Adrenal gland (tissue), 12 donors: ENCODE data around the gene TTYH3. TPM values are rescaled to one million over a fixed set of nuclear protein-coding genes. Genes with fewer than 3 reads are reported as not detected.

Experiments
- DNase-seq, 7 donors: peaks; one replicate each; pipeline ENCODE4 v3.0.0-alpha.2; 2019 to 2020
- H3K27ac ChIP-seq, 5 donors: fragments of 200-600 bp; sonication (generic) in 4 of 5; 1 replicate in 3 of 5; 2 replicates in 2 of 5; pipeline versions ENCODE4 v1.5.1 to v1.8.0; 2016 to 2020; ENCODE audit warnings: mild to moderate bottlenecking in 1 of 5
- H3K27me3 ChIP-seq: fragments of 200-600 bp; 2 replicates; pipeline ENCODE4 v1.8.0; 2021
- H3K36me3 ChIP-seq, 2 donors: fragments of 200-600 bp; replicated peaks in 1 of 2; 1 replicate in 1 of 2; 2 replicates in 1 of 2; pipeline versions ENCODE4 v1.5.1 to v1.8.0; 2018 to 2022
- H3K4me1 ChIP-seq, 2 donors: fragments of 200-600 bp; replicated peaks in 1 of 2; 1 replicate in 1 of 2; 2 replicates in 1 of 2; pipeline versions ENCODE4 v1.5.1 to v1.8.0; 2018 to 2021
- H3K4me3 ChIP-seq, 4 donors: fragments of 200-600 bp; sonication (generic) in 3 of 4; one replicate each; pipeline ENCODE4 v1.5.1; 2016 to 2018
- H3K9me3 ChIP-seq, 3 donors: fragments of 200-600 bp; sonication (generic) in 1 of 3; replicated peaks in 1 of 3; 1 replicate in 2 of 3; 2 replicates in 1 of 3; pipeline versions ENCODE4 v1.5.1 to v1.8.0; 2016 to 2021
- POLR2A ChIP-seq, 2 donors: fragments of 450-650 bp; IDR thresholded peaks; one replicate each; pipeline ENCODE4 v1.6.1; 2017; ENCODE audit warnings: antibody characterized with exemption in 2 of 2, mild to moderate bottlenecking in 2 of 2, moderate library complexity in 1 of 2
- WGBS, 4 donors: extraction: QIAGEN DNeasy Blood & Tissue Kit in 2 of 4; methylation state at CpG; one replicate each; pipeline versions ENCODE4 v1.1.5 to v1.1.7; 2013 to 2017; 5-methylcytosine and 5-hydroxymethylcytosine counted together
- intact Hi-C, 2 donors: fragments of 100-400 bp; cut with DNase I; formaldehyde crosslinking; loops; one replicate each; pipeline versions ENCODE4 v1.14.1 to v1.15.0; 2022 to 2023
- polyA plus RNA-seq, 3 donors: library from polyadenylated mRNA; stranded (reverse); fragments of 200-250 nt in 2 of 3; fragments of 350-450 nt in 1 of 3; fragmentation: Illumina TruSeq in 1 of 3; extraction: RNeasy Lipid Tissue Mini Kit (QIAGEN cat#74804) in 1 of 3; gene quantifications; one replicate each; pipeline ENCODE4 v1.2.3, GENCODE V29; 2013 to 2014
- total RNA-seq, 9 donors: library from RNA; depleted of rRNA in 4 of 9; stranded (reverse); fragments of >200 nt in 4 of 9; fragments of 120-200 nt in 1 of 9; fragmentation: NEBNext Ultra II Directional in 1 of 9; extraction: Animal tissue kit (Norgen Biotek cat#: 25700) in 1 of 9; gene quantifications; one replicate each; pipeline versions ENCODE4 v1.1.0 to v1.2.4, GENCODE V29; 2013 to 2023
- TF ChIP-seq, protein P1 (sequence below), 6 experiments: fragments of 450-650 bp in 4 of 6; fragments of 200-600 bp in 2 of 6; sonication (generic) in 1 of 6; IDR thresholded peaks; 1 replicate in 5 of 6; 2 replicates in 1 of 6; pipeline versions ENCODE4 v1.5.1 to v1.8.0; 2016 to 2021; ENCODE audit warnings: antibody characterized with exemption in 6 of 6, mild to moderate bottlenecking in 2 of 6, moderate library complexity in 1 of 6
- donor health status: healthy with polysubstance abuse.
- donor health status: Bipolar disorder and iron deficiency.
- donor health status: DM: yes; HTN: yes; CAD: no.
- donor health status: DM: no; HTN: no; CAD: no.
- donor health status: DM: no; HTN: no; CAD: no.
- donor health status: DM: yes; HTN: yes; CAD: no.

Gene TTYH3
- total and polyA plus RNA-seq, 12 donors = 5.2 to 86.3 (median 53.2) TPM

DNA sequence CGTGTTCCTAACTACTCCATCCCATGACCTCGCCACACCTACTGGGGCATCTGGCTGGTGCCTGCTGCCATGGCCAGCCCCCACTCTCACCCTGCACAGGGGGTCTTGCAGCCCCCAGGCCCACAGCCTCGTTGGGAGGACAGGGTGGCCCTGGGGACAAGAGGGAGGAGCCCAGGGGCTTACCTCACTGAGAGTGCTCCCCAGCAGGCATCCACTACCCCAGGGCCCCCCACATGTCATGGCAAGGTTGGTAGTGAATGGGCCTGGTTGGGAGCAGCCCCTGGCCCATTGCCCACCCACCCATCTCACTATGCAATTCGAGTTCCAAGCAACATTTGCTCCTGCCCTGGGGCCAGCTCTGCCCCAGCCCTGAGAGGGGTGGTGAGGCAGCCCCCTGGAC is 32.2 kb downstream of the TTYH3 start:
- intact Hi-C loops = loop anchor here in 1 of 2 donors (10.0 kb wide), 1 partner anchor 189 kb away; the partner anchor contains the start of gene GRIFIN
- 50 to 72% (median 52%) methylated on average over 2 to 4 of the region's 4 CpGs for WGBS, 4 donors

DNA sequence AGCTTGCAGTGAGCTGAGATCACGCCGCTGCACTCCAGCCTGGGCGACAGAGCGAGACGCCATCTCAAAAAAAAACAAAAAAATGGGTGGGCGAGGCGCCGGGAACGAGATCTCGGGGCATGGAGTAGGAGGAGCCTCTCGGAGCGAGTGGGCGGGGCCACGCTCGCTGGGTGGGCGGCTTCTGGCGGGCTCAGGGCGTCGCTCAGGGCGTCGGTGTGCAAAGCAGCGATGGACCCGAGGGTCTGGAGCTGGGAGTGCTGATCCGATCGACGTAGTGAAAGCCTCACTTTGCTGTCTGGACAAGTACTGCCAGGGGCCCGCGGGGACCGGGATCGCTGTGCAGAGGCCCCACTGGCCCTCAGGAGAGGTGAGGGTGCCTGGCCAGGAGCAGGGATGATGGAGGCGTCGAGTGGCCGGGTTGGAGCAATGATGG is 33.6 kb downstream of the TTYH3 start:
- TF ChIP-seq, protein P1, sequence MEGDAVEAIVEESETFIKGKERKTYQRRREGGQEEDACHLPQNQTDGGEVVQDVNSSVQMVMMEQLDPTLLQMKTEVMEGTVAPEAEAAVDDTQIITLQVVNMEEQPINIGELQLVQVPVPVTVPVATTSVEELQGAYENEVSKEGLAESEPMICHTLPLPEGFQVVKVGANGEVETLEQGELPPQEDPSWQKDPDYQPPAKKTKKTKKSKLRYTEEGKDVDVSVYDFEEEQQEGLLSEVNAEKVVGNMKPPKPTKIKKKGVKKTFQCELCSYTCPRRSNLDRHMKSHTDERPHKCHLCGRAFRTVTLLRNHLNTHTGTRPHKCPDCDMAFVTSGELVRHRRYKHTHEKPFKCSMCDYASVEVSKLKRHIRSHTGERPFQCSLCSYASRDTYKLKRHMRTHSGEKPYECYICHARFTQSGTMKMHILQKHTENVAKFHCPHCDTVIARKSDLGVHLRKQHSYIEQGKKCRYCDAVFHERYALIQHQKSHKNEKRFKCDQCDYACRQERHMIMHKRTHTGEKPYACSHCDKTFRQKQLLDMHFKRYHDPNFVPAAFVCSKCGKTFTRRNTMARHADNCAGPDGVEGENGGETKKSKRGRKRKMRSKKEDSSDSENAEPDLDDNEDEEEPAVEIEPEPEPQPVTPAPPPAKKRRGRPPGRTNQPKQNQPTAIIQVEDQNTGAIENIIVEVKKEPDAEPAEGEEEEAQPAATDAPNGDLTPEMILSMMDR (IDR thresholded peaks at IDR 0.05) = no peak
- no peak for TF ChIP-seq POLR2A (IDR thresholded peaks at IDR 0.05)
- intact Hi-C loops = loop anchor here in 1 of 2 donors (10.0 kb wide), 1 partner anchor 191 kb away; the partner anchor contains the start of gene GRIFIN
- no peak for DNase-seq
- whole genome bisulfite sequencing, 4 donors = 44 to 66% (median 54%) methylated on average over 30 to 33 of the region's 33 CpGs
- Histone ChIP-seq H3K36me3 (peaks cover 0 to 8% of the 10 kb centered on the region in 2 donors), H3K4me1 (peaks cover 17 to 21% of the 10 kb centered on the region in 2 donors), H3K9me3 (no peaks in the 10 kb centered on the region), H3K27me3 (no peaks in the 10 kb centered on the region), H3K4me3 (no peak overlapping the region), H3K27ac (no peak overlapping the region)

More for the DNA sequence above, 32.2 kb downstream of the TTYH3 start:
- Histone ChIP-seq H3K27ac (peak overlapping the region in 3 of 5 donors; percentile 82 to 87 (median 86)), H3K4me3 (no peak overlapping the region), H3K4me1 (peaks cover 17 to 21% of the 10 kb centered on the region in 2 donors), H3K27me3 (no peaks in the 10 kb centered on the region), H3K9me3 (no peaks in the 10 kb centered on the region), H3K36me3 (peaks cover 0 to 12% of the 10 kb centered on the region in 2 donors)
- peak in 1 of 7 donors; percentile 22 for DNase-seq
- TF ChIP-seq, protein P1 (IDR thresholded peaks at IDR 0.05) = no peak
- no peak for TF ChIP-seq POLR2A (IDR thresholded peaks at IDR 0.05)

DNA sequence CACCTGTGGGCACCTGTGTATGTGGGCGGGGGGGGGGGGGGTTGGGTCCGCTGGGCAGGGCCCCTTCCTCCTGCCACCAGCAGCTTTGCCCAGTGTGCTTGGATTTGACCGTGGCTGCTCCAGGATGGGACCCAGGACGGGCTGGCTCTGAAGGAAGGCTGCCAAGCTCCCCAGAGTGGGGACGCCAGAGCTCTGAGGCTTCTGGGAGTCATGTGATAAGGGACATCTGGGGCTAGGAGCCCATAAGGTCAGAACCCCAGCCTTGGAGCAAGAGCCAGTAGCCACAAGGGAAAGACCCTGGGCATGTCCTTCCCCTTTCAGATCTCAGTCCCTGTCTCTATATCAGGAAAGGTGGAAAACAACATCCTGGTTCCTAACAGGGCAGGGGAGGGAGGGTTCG is 34.4 kb downstream of the TTYH3 start:
- Histone ChIP-seq H3K27ac (no peak overlapping the region), H3K4me1 (peaks cover 17 to 21% of the 10 kb centered on the region in 2 donors), H3K4me3 (no peak overlapping the region), H3K27me3 (no peaks in the 10 kb centered on the region), H3K9me3 (no peaks in the 10 kb centered on the region), H3K36me3 (peaks cover 0 to 8% of the 10 kb centered on the region in 2 donors)
- no peak for DNase-seq
- TF ChIP-seq POLR2A (IDR thresholded peaks at IDR 0.05) = no peak
- TF ChIP-seq, protein P1 (IDR thresholded peaks at IDR 0.05) = no peak
- WGBS, 4 donors = 30 to 80% (median 67%) methylated on average over 1 to 6 of the region's 6 CpGs
- intact Hi-C loops = loop anchor here in 1 of 2 donors (10.0 kb wide), 1 partner anchor 191 kb away; the partner anchor contains the start of gene GRIFIN

DNA sequence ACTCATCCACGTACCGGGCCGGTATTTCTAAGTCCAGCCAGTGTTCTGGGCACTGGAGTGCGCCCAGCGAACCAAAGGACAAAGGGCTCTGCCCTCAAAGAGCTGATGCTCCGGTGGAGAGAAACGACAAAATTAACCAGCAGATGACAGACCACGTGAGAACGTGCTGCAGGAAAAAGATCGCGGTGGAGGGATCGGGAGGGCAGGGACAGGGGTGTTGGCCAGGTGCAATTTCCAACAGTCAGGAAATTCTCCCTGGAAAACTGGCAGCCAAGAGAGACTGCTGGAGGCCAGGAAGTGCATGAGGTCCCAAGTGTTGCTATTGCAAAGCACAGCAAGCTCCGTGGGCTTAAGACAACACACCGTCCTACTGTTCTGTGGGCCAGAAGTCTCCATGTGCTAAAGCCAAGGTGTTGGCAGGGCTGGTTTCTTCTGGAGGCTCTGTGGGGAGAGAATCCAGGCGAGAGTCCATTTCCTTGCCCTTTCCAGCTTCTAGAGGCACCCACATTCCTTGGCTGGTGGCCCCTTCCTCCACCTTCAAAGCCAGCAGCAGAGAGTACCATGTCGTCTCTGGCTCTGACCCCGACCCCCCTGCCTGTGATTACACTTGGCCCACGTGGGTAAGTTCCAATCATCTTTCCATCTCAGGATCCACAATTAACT is 34.9 kb downstream of the TTYH3 start:
- peaks cover 17 to 21% of the 10 kb centered on the region in 2 donors for H3K4me1 ChIP-seq
- no peak for DNase-seq
- no peak overlapping the region for H3K4me3 ChIP-seq
- no peaks in the 10 kb centered on the region for H3K27me3 ChIP-seq
- TF ChIP-seq, protein P1 (IDR thresholded peaks at IDR 0.05) = no peak
- TF ChIP-seq POLR2A (IDR thresholded peaks at IDR 0.05) = no peak
- intact Hi-C loops = loop anchor here in 1 of 2 donors (10.0 kb wide), 1 partner anchor 192 kb away; the partner anchor contains the start of gene GRIFIN
- H3K9me3 ChIP-seq = no peaks in the 10 kb centered on the region
- peaks cover 0 to 7% of the 10 kb centered on the region in 2 donors for H3K36me3 ChIP-seq
- WGBS, 4 donors = 71 to 77% (median 73%) methylated on average over 15 to 18 of the region's 18 CpGs
- no peak overlapping the region for H3K27ac ChIP-seq
